OCI-LY7 (cell line): ENCODE measurements around the gene ZNF667. TPM values are rescaled to one million over a fixed set of nuclear protein-coding genes. Genes with fewer than 3 reads are reported as not detected.

Source experiments
- BruUV-seq: library from RNA; stranded (reverse); fragments of 400-500 nt; replicated peaks from 2 replicates; lab custom pipeline; 2021; lab: Mats Ljungman, UMichigan
- CTCF ChIA-PET: fragments of 300-600 bp; sonication (Branson Sonifier 250); formaldehyde crosslinking; loops from one replicate; lab custom pipeline; 2022; ENCODE audit warnings: antibody characterized with exemption; ENCODE audit not compliant: unreplicated experiment; lab: Charles Lee
- POLR2A ChIA-PET: fragments of 300-600 bp; sonication (Branson Sonifier 250); formaldehyde crosslinking; loops from one replicate; lab custom pipeline; 2022; ENCODE audit warnings: antibody characterized with exemption; lab: Charles Lee
- DNase-seq: peaks from one replicate; pipeline ENCODE4 v3.0.0-alpha.2; 2015; ENCODE audit warnings: low spot score
- H2AFZ ChIP-seq: fragments of 200-600 bp; sonication (generic), shearing (Covaris generic); 2 replicates; pipeline ENCODE4 v1.6.1; 2014; ENCODE audit warnings: mild to moderate bottlenecking, antibody characterized with exemption, low read length, moderate library complexity
- H3K27ac ChIP-seq: fragments of 200-600 bp; sonication (generic); 2 replicates; pipeline ENCODE4 v1.5.1; 2014; ENCODE audit warnings: mixed run types, low read depth, mild to moderate bottlenecking, moderate library complexity, low read length, inconsistent platforms; ENCODE audit not compliant: poor library complexity, severe bottlenecking
- H3K36me3 ChIP-seq: fragments of 200-600 bp; sonication (generic); 2 replicates; pipeline ENCODE4 v1.6.1; 2014; ENCODE audit warnings: mild to moderate bottlenecking, antibody characterized with exemption, low read length, moderate library complexity, mixed read lengths; ENCODE audit not compliant: insufficient read depth
- H3K4me1 ChIP-seq: fragments of 200-600 bp; sonication (generic); 2 replicates; pipeline ENCODE4 v1.5.1; 2014; ENCODE audit warnings: mild to moderate bottlenecking, low read length; ENCODE audit not compliant: insufficient read depth, poor library complexity, severe bottlenecking
- H3K4me2 ChIP-seq: fragments of 200-600 bp; sonication (generic); 2 replicates; pipeline ENCODE4 v1.6.1; 2014; ENCODE audit warnings: mild to moderate bottlenecking, low read length
- H3K4me3 ChIP-seq: fragments of 200-600 bp; sonication (generic); 2 replicates; pipeline ENCODE4 v1.5.1; 2014; ENCODE audit warnings: mild to moderate bottlenecking, low read depth, low read length; ENCODE audit not compliant: poor library complexity, severe bottlenecking
- H3K79me2 ChIP-seq: fragments of 200-600 bp; sonication (generic); 2 replicates; pipeline ENCODE4 v1.6.1; 2016; ENCODE audit warnings: low read depth, mild to moderate bottlenecking, low read length, moderate library complexity, mixed read lengths; ENCODE audit not compliant: insufficient read depth
- H3K9me2 ChIP-seq: fragments of 200-600 bp; sonication (generic); 2 replicates; pipeline ENCODE4 v1.6.1; 2016; ENCODE audit warnings: mild to moderate bottlenecking, low read length, mixed read lengths; ENCODE audit not compliant: insufficient read depth
- H3K9me3 ChIP-seq: fragments of 200-600 bp; sonication (generic); 2 replicates; pipeline ENCODE4 v1.6.1; 2014; ENCODE audit warnings: mild to moderate bottlenecking, mixed run types, low read length, mixed read lengths
- H4K20me1 ChIP-seq: fragments of 200-600 bp; sonication (generic); 2 replicates; pipeline ENCODE4 v1.6.1; 2014; ENCODE audit warnings: mild to moderate bottlenecking, antibody characterized with exemption, low read length, moderate library complexity, mixed read lengths; ENCODE audit not compliant: insufficient read depth
- CTCF ChIP-seq: fragments of 200-600 bp; sonication (generic); conservative IDR thresholded peaks from 2 replicates; pipeline ENCODE4 v1.5.1; 2014; ENCODE audit warnings: mild to moderate bottlenecking, antibody characterized with exemption, low read length, moderate library complexity, mixed read lengths
- EZH2phosphoT487 ChIP-seq: fragments of 200-600 bp; sonication (generic); IDR thresholded peaks from 2 replicates; pipeline ENCODE4 v1.6.1; 2018; ENCODE audit warnings: low read depth, borderline replicate concordance, mild to moderate bottlenecking, mixed run types, antibody characterized with exemption, low read length, moderate library complexity, mixed read lengths
- intact Hi-C: fragments of 100-400 bp; cut with micrococcal nuclease; formaldehyde crosslinking; loops from one replicate; pipeline ENCODE4 v1.10.0; 2022; ENCODE audit not compliant: unreplicated experiment
- total RNA-seq, 2 experiments: library from RNA; depleted of rRNA in 1 of 2; stranded (reverse); fragments of >200 nt in 1 of 2; shearing (Covaris generic) in 1 of 2; gene quantifications; 2 replicates each; pipeline ENCODE4 v1.2.3, GENCODE V29; 2014 to 2022

Gene ZNF667
- total RNA-seq, 2 experiments from 2014 or later, result not detected

- Histone ChIP-seq H3K36me3 (no peaks in the 10 kb centered on the region), H3K4me2 (no peak overlapping the region), H3K79me2 (no peaks in the 10 kb centered on the region), H3K9me2 (no peaks in the 10 kb centered on the region), H2AFZ (no peak overlapping the region), H3K27ac (no peak overlapping the region), H3K4me3 (no peak overlapping the region), H3K4me1 (no peaks in the 10 kb centered on the region), H3K9me3 (no peaks in the 10 kb centered on the region), H4K20me1 (no peaks in the 10 kb centered on the region)
- intact Hi-C loops, result no loop called here
- TF ChIP-seq CTCF, result no peak
- no peak for TF ChIP-seq EZH2phosphoT487
- DNase-seq, result no peak
- POLR2A ChIA-PET, result no interaction called here
- BruUV-seq, result no TSS peak
- CTCF ChIA-PET, result no interaction called here
Observed at GRCh38 chr19:56474308-56474707, 2.8 kb downstream of the ZNF667 start.

GRCh38 chr19:56441206-56441792, 35.8 kb downstream of the ZNF667 start:
- no peak overlapping the region for H2AFZ ChIP-seq
- H3K4me3 ChIP-seq, result no peak overlapping the region
- BruUV-seq, result no TSS peak
- ChIA-PET CTCF (no interaction called here), POLR2A (no interaction called here)
- peaks cover 34% of the 10 kb centered on the region for H3K9me3 ChIP-seq
- no peak overlapping the region for H3K27ac ChIP-seq
- H3K4me2 ChIP-seq, result no peak overlapping the region
- H4K20me1 ChIP-seq, result no peaks in the 10 kb centered on the region
- TF ChIP-seq EZH2phosphoT487, result no peak
- TF ChIP-seq CTCF, result no peak
- no peaks in the 10 kb centered on the region for H3K79me2 ChIP-seq
- H3K9me2 ChIP-seq, result no peaks in the 10 kb centered on the region
- no peaks in the 10 kb centered on the region for H3K36me3 ChIP-seq
- DNase-seq, result no peak
- no peaks in the 10 kb centered on the region for H3K4me1 ChIP-seq
- intact Hi-C loops, result no loop called here

GRCh38 chr19:56423985-56424353, 53.2 kb downstream of the ZNF667 start:
- TF ChIP-seq EZH2phosphoT487 (no peak), CTCF (no peak)
- no peaks in the 10 kb centered on the region for H3K79me2 ChIP-seq
- H3K4me3 ChIP-seq, result no peak overlapping the region
- H3K9me3 ChIP-seq, result peaks cover 68% of the 10 kb centered on the region
- no peak overlapping the region for H2AFZ ChIP-seq
- ChIA-PET POLR2A (interaction anchor here (0.6 kb wide), 1 partner anchor 20 kb away, joined by 3 read pairs; no protein-coding TSS in a partner anchor), CTCF (no interaction called here)
- H3K4me2 ChIP-seq, result no peak overlapping the region
- no peak overlapping the region for H3K27ac ChIP-seq
- H3K9me2 ChIP-seq, result no peaks in the 10 kb centered on the region
- no peaks in the 10 kb centered on the region for H4K20me1 ChIP-seq
- BruUV-seq, result no TSS peak
- no peak for DNase-seq
- intact Hi-C loops, result no loop called here
- H3K36me3 ChIP-seq, result no peaks in the 10 kb centered on the region
- no peaks in the 10 kb centered on the region for H3K4me1 ChIP-seq
